HCT116 (cell line): ENCODE results near the gene UBE2Q2. TPM values are rescaled to one million over a fixed set of nuclear protein-coding genes. Genes with fewer than 3 reads are reported as not detected.

Experiments used
- ATAC-seq: fragments of 200-7000 bp; cut with Tn5 transposase; 2 replicates; pipeline ENCODE4 v1.9.1; 2020; ENCODE audit warnings: mild to moderate bottlenecking, moderate library complexity
- BruUV-seq: library from RNA; stranded (reverse); fragments of 400-500 nt; replicated peaks from 2 replicates; lab custom pipeline; 2021; lab: Mats Ljungman, UMichigan
- CTCF ChIA-PET: fragments of 300-600 bp; sonication (Branson Sonifier 250); formaldehyde crosslinking; loops from one replicate; lab custom pipeline; 2021; ENCODE audit warnings: antibody characterized with exemption; lab: Charles Lee
- POLR2A ChIA-PET: fragments of 300-600, 350-600 bp; sonication (Branson Sonifier 250); formaldehyde crosslinking; loops from one replicate; lab custom pipeline; 2021; ENCODE audit warnings: antibody characterized with exemption; lab: Charles Lee
- RAD21 ChIA-PET, 2 experiments: fragments of 300-600 bp; sonication (Branson Sonifier 250); formaldehyde crosslinking; loops; one replicate each; lab custom pipeline; 2023; ENCODE audit warnings: low total read pairs in 2 of 2; ENCODE audit not compliant: uncharacterized antibody in 2 of 2, unreplicated experiment in 2 of 2, low non-redundant PET in 1 of 2; lab: Charles Lee
- DNase-seq: peaks from one replicate; pipeline ENCODE4 v3.0.0-alpha.2; 2010; ENCODE audit warnings: low read depth, low spot score
- H2AFZ ChIP-seq: fragments of 200-600 bp; shearing (Covaris generic), sonication (generic); 2 replicates; pipeline ENCODE4 v1.6.1; 2017; ENCODE audit warnings: low read depth, mixed run types, mixed read lengths, antibody characterized with exemption, low read length; ENCODE audit not compliant: poor library complexity, severe bottlenecking
- H3K27ac ChIP-seq: 2 replicates; pipeline ENCODE4 v1.5.1; 2012; ENCODE audit warnings: low read depth, low read length
- H3K27me3 ChIP-seq: fragments of 200-600 bp; sonication (generic); 2 replicates; pipeline ENCODE4 v1.6.1; 2016; ENCODE audit warnings: mixed run types, low read length, mixed read lengths; ENCODE audit not compliant: insufficient read depth
- H3K36me3 ChIP-seq, 2 experiments: fragments of 200-500 bp in 1 of 2; fragments of 200-600 bp in 1 of 2; sonication (Bioruptor generic) in 1 of 2; sonication (generic) in 1 of 2; 2 replicates each; pipeline versions ENCODE4 v1.5.1 to v1.6.1; 2014 to 2016; ENCODE audit warnings: low read length in 2 of 2, inconsistent platforms in 1 of 2, mixed read lengths in 1 of 2, mixed run types in 1 of 2; ENCODE audit not compliant: insufficient read depth in 2 of 2, control insufficient read depth in 1 of 2
- H3K4me1 ChIP-seq, 2 experiments: fragments of 200-600 bp in 1 of 2; sonication (generic) in 1 of 2; 2 replicates each; pipeline versions ENCODE4 v1.5.1 to v1.6.1; 2012 to 2017; ENCODE audit warnings: low read length in 2 of 2, inconsistent platforms in 1 of 2, mild to moderate bottlenecking in 1 of 2, mixed read lengths in 1 of 2, mixed run types in 1 of 2, moderate library complexity in 1 of 2; ENCODE audit not compliant: insufficient read depth in 2 of 2, control insufficient read depth in 1 of 2
- H3K4me2 ChIP-seq: fragments of 200-600 bp; sonication (generic); 2 replicates; pipeline ENCODE4 v1.6.1; 2017; ENCODE audit warnings: mixed run types, low read length, mixed read lengths
- H3K4me3 ChIP-seq, 2 experiments: fragments of 200-600 bp in 1 of 2; sonication (generic) in 1 of 2; replicated peaks in 1 of 2; 2 replicates each; pipeline ENCODE4 v1.5.1; 2011 to 2016; ENCODE audit warnings: low read length in 2 of 2, control low read depth in 1 of 2, low read depth in 1 of 2, mild to moderate bottlenecking in 1 of 2, mixed read lengths in 1 of 2, mixed run types in 1 of 2
- H3K79me2 ChIP-seq: fragments of 200-600 bp; sonication (generic); 2 replicates; pipeline ENCODE4 v1.6.1; 2017; ENCODE audit warnings: mild to moderate bottlenecking, mixed run types, low read length, moderate library complexity, mixed read lengths; ENCODE audit not compliant: insufficient read depth
- H3K9ac ChIP-seq: fragments of 200-600 bp; sonication (generic); 2 replicates; pipeline ENCODE4 v1.6.1; 2016; ENCODE audit warnings: low read length, mixed read lengths
- H3K9me2 ChIP-seq: fragments of 200-600 bp; sonication (generic), shearing (Covaris generic); 2 replicates; pipeline ENCODE4 v1.6.1; 2017; ENCODE audit warnings: mixed run types, mild to moderate bottlenecking, moderate library complexity; ENCODE audit not compliant: insufficient read depth
- H3K9me3 ChIP-seq, 2 experiments: fragments of 200-500 bp in 1 of 2; fragments of 200-600 bp in 1 of 2; sonication (Bioruptor generic) in 1 of 2; sonication (generic) in 1 of 2; 2 replicates each; pipeline ENCODE4 v1.6.1; 2014 to 2017; ENCODE audit warnings: low read length in 2 of 2, mixed read lengths in 2 of 2, inconsistent platforms in 1 of 2, low read depth in 1 of 2, mild to moderate bottlenecking in 1 of 2, mixed run types in 1 of 2, moderate library complexity in 1 of 2; ENCODE audit not compliant: control insufficient read depth in 1 of 2, insufficient read depth in 1 of 2
- H4K20me1 ChIP-seq: fragments of 200-600 bp; sonication (generic), shearing (Covaris generic); 2 replicates; pipeline ENCODE4 v1.6.1; 2017; ENCODE audit warnings: mixed run types, mild to moderate bottlenecking, moderate library complexity; ENCODE audit not compliant: insufficient read depth
- ATF3 ChIP-seq: IDR thresholded peaks from 2 replicates; pipeline ENCODE4 v1.6.1; 2012
- CBX3 ChIP-seq: IDR thresholded peaks from 2 replicates; pipeline ENCODE4 v1.6.1; 2012; ENCODE audit warnings: low read depth
- CEBPB ChIP-seq: IDR thresholded peaks from 2 replicates; pipeline ENCODE4 v1.6.1; 2012; ENCODE audit warnings: low read depth
- CTCF ChIP-seq, 3 experiments: fragments of 200-600 bp in 1 of 3; sonication (generic) in 1 of 3; IDR thresholded peaks in 2 of 3; conservative IDR thresholded peaks in 1 of 3; 2 replicates each; pipeline ENCODE4 v1.5.1; 2012 to 2017; ENCODE audit warnings: low read depth in 2 of 3, low read length in 2 of 3, antibody characterized with exemption in 1 of 3, borderline replicate concordance in 1 of 3, control low read depth in 1 of 3, mild to moderate bottlenecking in 1 of 3, mixed read lengths in 1 of 3, mixed run types in 1 of 3, moderate library complexity in 1 of 3; ENCODE audit not compliant: insufficient read depth in 1 of 3
- EGR1 ChIP-seq: IDR thresholded peaks from 2 replicates; pipeline ENCODE4 v1.6.1; 2012; ENCODE audit warnings: low read depth
- ELF1 ChIP-seq: IDR thresholded peaks from 2 replicates; pipeline ENCODE4 v1.6.1; 2012; ENCODE audit warnings: low read depth, borderline replicate concordance
- EZH2phosphoT487 ChIP-seq: fragments of 200-600 bp; IDR thresholded peaks from 2 replicates; pipeline ENCODE4 v1.6.1; 2018; ENCODE audit warnings: antibody characterized with exemption, borderline replicate concordance
- FOSL1 ChIP-seq: IDR thresholded peaks from 2 replicates; pipeline ENCODE4 v1.6.1; 2012; ENCODE audit warnings: low read depth
- RAD21 ChIP-seq: IDR thresholded peaks from 2 replicates; pipeline ENCODE4 v1.6.1; 2012; ENCODE audit warnings: low read depth, mild to moderate bottlenecking
- TCF7L2 ChIP-seq: IDR thresholded peaks from 2 replicates; pipeline ENCODE4 v1.7.0; 2011; ENCODE audit warnings: borderline replicate concordance, inconsistent platforms; ENCODE audit not compliant: insufficient read depth, insufficient read length; ENCODE audit errors: extremely low read depth
- ZFX ChIP-seq: fragments of 450-650 bp; IDR thresholded peaks from 2 replicates; pipeline ENCODE4 v1.6.1; 2017
- ZNF274 ChIP-seq: fragments of 200-500 bp; sonication (Bioruptor generic); IDR thresholded peaks from 2 replicates; pipeline ENCODE4 v1.6.1; 2014; ENCODE audit warnings: mild to moderate bottlenecking, low read depth, low read length, inconsistent platforms
- intact Hi-C: fragments of 100-400 bp; cut with micrococcal nuclease; formaldehyde crosslinking; loops from 2 replicates; pipeline ENCODE4 v1.10.0; 2022
- total RNA-seq: library from RNA; stranded (reverse); gene quantifications from one replicate; pipeline ENCODE4 v1.2.1, GENCODE V29; 2021; ENCODE audit not compliant: unreplicated experiment
- TF ChIP-seq, protein P1 (sequence below): IDR thresholded peaks from 2 replicates; pipeline ENCODE4 v1.6.1; 2012; ENCODE audit warnings: low read depth
- TF ChIP-seq, protein P2 (sequence below): IDR thresholded peaks from 2 replicates; pipeline ENCODE4 v1.6.1; 2012

Gene UBE2Q2
- total RNA-seq, 1 experiment from 2014 or later, result 12.3 TPM

DNA sequence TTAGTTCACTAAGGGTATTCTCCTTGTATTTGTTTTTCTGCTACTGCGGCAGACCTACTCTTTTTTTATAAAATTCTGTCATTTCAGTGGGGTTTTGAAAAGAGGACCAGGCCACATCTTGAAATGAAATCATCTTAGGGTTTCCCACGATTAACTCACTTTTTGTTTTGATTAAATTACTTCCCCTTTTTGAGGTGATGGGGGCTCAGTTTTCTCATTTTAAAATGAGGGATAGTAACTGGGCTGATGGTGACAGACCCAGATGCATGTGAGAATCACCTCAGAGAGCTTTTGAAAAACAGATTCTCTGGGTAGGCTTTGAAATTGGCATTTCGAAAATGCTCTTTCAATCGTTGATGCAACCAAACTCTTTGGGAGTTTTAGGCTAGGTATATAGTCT lies 24.2 kb downstream of the UBE2Q2 start:
- ChIA-PET CTCF (no interaction called here), POLR2A (no interaction called here), RAD21 (no interaction called here)

DNA sequence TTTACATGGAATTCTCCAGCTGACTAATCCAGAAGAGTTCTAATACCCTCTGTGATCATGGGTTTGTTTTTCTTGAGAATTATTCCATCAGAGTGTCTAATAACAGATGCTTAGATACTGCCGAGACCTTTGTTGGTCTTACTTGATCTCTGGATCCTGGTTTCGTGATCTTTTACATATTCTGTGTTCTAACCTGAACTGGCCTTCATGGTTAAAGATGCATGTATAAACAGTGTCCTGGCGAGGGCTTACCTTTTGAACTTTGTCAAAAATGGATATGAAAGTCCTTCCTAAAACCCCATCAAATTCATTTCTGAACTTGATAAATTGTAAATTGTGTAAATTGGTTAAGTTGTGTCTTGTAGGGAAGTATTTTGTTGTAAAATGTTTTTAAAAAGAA lies 24.8 kb downstream of the UBE2Q2 start:
- BruUV-seq, result no TSS peak
- CTCF ChIA-PET, result interaction anchor here (1.5 kb wide), 1 partner anchor 54 kb away, joined by 5 read pairs; no protein-coding TSS in a partner anchor
- ATAC-seq, result no peak
- Histone ChIP-seq H3K4me2 (no peak overlapping the region), H2AFZ (no peak overlapping the region), H3K9me2 (no peaks in the 10 kb centered on the region), H3K9ac (no peak overlapping the region), H3K9me3 (no peaks in the 10 kb centered on the region), H3K4me1 (no peaks in the 10 kb centered on the region), H3K36me3 (no peaks in the 10 kb centered on the region; a peak in 1 of 4 replicates), H4K20me1 (no peaks in the 10 kb centered on the region), H3K79me2 (no peaks in the 10 kb centered on the region), H3K4me3 (no peak overlapping the region), H3K27me3 (no peaks in the 10 kb centered on the region), H3K27ac (no peak overlapping the region)
- DNase-seq, result no peak
- intact Hi-C loops, result no loop called here
- RAD21 ChIA-PET, result no interaction called here
- POLR2A ChIA-PET, result no interaction called here
- TF ChIP-seq TCF7L2, result no peak
- TF ChIP-seq CTCF (IDR thresholded peaks at IDR 0.05 in 2 of 3, conservative IDR thresholded peaks at IDR 0.05 in 1 of 3; ENCODE audit: borderline replicate concordance in 1 of 3, insufficient read depth in 1 of 3, low read depth in 2 of 3, low read length in 2 of 3), result no peak
- no peak for TF ChIP-seq EGR1
- no peak for TF ChIP-seq FOSL1
- no peak for TF ChIP-seq RAD21
- no peak for TF ChIP-seq CBX3
- TF ChIP-seq ATF3, result no peak
- TF ChIP-seq, protein P1, sequence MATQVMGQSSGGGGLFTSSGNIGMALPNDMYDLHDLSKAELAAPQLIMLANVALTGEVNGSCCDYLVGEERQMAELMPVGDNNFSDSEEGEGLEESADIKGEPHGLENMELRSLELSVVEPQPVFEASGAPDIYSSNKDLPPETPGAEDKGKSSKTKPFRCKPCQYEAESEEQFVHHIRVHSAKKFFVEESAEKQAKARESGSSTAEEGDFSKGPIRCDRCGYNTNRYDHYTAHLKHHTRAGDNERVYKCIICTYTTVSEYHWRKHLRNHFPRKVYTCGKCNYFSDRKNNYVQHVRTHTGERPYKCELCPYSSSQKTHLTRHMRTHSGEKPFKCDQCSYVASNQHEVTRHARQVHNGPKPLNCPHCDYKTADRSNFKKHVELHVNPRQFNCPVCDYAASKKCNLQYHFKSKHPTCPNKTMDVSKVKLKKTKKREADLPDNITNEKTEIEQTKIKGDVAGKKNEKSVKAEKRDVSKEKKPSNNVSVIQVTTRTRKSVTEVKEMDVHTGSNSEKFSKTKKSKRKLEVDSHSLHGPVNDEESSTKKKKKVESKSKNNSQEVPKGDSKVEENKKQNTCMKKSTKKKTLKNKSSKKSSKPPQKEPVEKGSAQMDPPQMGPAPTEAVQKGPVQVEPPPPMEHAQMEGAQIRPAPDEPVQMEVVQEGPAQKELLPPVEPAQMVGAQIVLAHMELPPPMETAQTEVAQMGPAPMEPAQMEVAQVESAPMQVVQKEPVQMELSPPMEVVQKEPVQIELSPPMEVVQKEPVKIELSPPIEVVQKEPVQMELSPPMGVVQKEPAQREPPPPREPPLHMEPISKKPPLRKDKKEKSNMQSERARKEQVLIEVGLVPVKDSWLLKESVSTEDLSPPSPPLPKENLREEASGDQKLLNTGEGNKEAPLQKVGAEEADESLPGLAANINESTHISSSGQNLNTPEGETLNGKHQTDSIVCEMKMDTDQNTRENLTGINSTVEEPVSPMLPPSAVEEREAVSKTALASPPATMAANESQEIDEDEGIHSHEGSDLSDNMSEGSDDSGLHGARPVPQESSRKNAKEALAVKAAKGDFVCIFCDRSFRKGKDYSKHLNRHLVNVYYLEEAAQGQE, result no peak
- TF ChIP-seq EZH2phosphoT487, result no peak
- no peak for TF ChIP-seq ZFX
- TF ChIP-seq ZNF274, result no peak
- TF ChIP-seq, protein P2, sequence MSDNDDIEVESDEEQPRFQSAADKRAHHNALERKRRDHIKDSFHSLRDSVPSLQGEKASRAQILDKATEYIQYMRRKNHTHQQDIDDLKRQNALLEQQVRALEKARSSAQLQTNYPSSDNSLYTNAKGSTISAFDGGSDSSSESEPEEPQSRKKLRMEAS, result no peak
- TF ChIP-seq ELF1, result no peak
- no peak for TF ChIP-seq CEBPB

More for the DNA sequence above, 24.2 kb downstream of the UBE2Q2 start:
- H3K4me3 ChIP-seq, result no peak overlapping the region
- no peaks in the 10 kb centered on the region; a peak in 1 of 4 replicates for H3K36me3 ChIP-seq
- ATAC-seq (no peak), DNase-seq (no peak)
- intact Hi-C loops, result no loop called here
- no peak overlapping the region for H2AFZ ChIP-seq
- no TSS peak for BruUV-seq
- no peak for TF ChIP-seq CBX3
- H3K4me1 ChIP-seq, result no peaks in the 10 kb centered on the region
- H3K9me3 ChIP-seq, result no peaks in the 10 kb centered on the region
- no peaks in the 10 kb centered on the region for H3K27me3 ChIP-seq
- H3K9ac ChIP-seq, result no peak overlapping the region
- H3K79me2 ChIP-seq, result no peaks in the 10 kb centered on the region
- H3K27ac ChIP-seq, result no peak overlapping the region
- no peaks in the 10 kb centered on the region for H4K20me1 ChIP-seq
- no peaks in the 10 kb centered on the region for H3K9me2 ChIP-seq
- H3K4me2 ChIP-seq, result no peak overlapping the region
